HG02870 (cell line): ENCODE data around the gene MAGI1.
A peak's percentile ranks its signal among the peaks of the same experiment; 100 is the strongest.

ENCODE experiments used
- ATAC-seq: cut with Tn5 transposase; IDR thresholded peaks from one replicate; pipeline ENCODE4 v1.9.1; 2021; ENCODE audit warnings: mild to moderate bottlenecking, moderate library complexity; ENCODE audit not compliant: unreplicated experiment

MAGI1 gene

DNA sequence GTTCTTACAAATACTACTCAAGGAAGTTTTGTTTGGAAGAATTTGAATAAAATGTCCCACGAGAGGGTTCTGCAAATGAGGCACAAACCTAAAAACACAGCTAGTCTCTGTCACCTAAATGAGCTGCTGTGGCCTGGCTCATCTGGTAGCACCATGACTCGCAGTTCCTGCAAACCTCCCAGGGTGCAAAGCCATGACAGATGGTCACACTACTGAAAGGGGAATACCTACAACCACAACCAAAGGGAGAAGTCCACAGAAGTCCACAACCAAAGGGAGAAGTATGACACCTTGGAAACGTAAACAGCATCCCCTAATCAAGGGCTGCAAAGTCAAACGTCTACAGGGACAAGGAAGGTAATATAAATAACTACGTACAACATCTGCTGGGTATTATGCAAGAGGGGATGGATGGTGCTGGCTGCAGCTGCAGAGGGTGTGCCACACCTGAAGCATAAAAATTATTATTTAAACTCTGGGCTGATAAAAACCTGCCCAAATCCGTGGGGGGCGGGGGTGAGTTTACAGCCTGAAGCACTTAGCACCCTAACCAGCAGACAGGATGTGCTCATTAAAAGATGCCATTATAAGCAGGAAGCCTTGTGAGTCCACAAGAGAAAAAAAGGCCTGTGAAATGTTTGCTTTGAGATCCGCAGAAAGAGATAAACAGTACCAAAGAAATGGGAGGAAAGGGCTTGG lies 184.0 kb downstream of the MAGI1 start:
- ATAC-seq = peak; percentile 81

GRCh38 chr3:65851827-65852226 lies 186.9 kb downstream of the MAGI1 start:
- ATAC-seq = no peak

DNA sequence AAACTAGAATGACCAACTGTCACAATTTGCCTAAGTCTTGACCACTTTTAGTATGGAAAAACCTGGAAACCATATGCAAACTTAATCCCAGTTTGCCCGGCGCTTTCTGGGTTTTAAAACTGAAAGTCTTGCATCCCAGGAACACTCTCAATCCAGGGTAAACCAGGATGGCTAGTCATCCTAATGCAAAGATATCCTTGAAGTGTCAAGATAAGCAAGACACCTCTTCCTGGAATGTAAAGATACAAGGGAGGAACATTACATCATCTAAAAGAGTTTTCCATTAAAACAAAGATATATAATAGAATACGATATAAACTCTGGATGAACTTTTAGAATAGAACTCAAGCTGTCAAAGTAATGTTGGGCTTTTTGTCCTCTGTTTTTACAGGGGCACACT lies 188.5 kb downstream of the MAGI1 start:
- ATAC-seq = no peak

GRCh38 chr3:65848024-65848423 lies 190.7 kb downstream of the MAGI1 start:
- no peak for ATAC-seq

- ATAC-seq = no peak
These were observed 191.8 kb downstream of the MAGI1 start for GRCh38 chr3:65846936-65847335.

- ATAC-seq = no peak
These were observed 194.3 kb downstream of the MAGI1 start for GRCh38 chr3:65844370-65844769.

DNA sequence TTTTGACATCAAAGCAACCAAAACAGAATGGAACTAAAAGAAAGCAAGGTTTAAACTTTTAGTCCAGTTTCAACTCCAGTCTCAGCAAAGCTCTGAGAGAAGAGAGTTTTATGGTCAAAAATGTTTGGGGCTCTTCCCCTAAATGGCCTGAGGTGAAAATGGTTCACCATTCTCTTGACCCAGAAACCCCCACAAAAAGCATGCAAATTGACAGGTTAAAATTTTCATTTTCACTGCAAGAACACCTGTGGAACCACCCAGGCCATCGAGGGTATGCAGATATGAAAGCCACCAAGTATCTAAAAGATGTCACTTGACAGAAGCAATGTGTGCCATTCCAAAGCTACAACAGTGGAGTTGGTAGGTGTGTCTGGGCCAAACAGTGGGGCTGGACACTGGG lies 195.0 kb downstream of the MAGI1 start:
- ATAC-seq = peak; percentile 66

DNA sequence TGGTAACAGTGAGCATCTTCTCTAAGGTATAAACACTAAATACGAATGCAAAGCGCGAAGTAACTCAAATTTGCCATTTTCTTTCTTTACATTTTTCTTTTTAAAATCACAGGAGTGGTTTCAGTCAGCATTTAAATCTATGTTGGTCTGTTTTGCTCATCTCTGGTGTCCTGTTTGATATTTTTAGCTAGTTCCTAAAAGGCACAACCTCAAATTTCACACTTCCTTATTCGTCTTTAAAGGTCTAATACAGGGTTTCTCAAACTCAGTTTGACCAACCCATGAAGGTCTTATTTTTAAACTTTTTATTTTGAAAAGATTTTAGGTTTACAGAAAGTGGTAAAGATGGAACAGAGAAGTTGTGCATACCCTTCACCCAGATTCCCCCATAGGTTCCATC lies 201.1 kb downstream of the MAGI1 start:
- ATAC-seq = peak; percentile 67

- ATAC-seq = no peak
These were observed 202.7 kb downstream of the MAGI1 start for GRCh38 chr3:65836047-65836446.

DNA sequence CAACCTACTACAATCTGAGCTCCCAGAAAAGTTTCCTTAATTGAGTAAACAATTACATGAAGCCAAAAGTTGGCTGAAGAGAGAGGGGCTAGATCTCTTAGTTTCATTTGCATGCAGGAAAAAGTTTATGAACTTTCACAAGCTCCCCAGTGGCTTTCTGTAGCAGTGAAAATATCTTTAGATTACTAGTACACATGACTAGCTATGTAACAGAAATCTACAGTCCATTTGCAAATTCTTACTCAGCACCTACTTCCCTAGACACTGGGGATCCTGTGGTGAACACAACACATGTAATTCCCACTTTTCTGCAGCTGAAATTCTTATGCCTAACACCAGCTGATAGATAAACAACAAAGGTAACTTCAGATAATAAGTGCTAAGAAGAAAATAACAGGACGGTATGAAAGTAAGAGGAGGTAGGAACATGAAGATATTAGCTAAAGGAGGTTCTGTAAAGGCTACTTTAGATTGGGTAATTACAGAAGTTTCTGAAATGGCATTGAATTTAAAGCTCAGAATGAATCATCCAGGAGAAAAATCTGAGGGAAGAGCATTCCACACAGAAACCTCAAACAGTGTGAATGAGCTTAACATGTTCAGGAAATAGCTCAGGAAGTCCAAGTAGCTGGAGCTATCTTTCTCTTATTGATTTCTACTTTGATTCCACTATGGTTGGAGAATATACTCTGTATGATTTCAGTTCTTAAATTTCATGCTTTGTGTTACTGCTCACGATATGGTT lies 204.8 kb downstream of the MAGI1 start:
- peak; percentile 48 for ATAC-seq

DNA sequence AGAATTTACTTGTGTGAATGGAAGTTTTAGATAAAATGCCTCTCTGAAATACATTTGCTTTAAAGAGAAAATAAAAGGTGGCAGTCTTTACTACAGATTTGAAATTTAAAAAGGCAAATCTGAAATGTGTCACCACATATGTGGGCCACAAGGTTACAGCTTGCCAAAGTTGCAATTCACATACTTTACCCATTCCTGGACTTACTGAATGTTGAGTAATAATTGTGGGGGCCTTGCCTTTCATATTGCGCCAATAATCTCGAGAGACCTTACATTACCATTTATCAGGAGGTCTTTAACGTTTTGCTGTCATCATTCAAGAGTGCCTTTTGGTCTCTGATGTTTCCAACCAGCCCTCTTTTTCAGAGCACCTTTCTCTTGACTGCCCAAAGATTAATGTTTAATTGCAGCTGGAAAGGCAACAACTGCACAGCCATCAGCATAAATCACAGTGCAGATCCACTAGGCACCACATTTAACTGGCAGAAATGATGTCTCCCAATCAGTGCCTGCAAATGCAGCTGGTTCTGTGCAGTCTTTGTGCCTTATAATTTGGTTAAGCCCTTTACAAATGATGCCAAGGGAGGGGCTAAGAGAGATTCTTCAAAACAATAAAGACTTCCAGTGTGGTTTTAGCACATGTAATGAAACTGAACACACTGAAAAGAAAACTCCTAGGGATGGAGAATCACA lies 206.8 kb downstream of the MAGI1 start:
- ATAC-seq = no peak

- peak; percentile 39 for ATAC-seq
These were observed 207.6 kb downstream of the MAGI1 start for GRCh38 chr3:65830948-65831732.

DNA sequence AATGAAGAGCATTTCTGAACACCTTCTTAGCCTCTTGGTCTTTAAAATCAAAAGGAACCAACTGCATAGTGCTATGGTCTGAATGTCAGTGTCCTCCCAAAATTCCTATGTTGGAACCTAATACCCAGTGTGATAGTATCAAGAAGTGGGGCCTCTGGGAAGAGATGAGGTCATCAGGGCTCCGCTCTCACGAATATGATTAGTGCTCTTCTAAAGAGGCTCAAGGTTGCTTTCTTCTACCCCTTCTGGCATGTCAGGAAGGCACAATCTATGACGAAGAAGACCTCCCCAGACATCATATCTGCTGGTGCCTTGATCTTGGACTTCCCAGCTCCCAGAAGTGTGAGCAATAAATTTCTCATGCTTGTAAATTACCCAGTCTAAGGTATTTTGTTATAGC lies 209.5 kb downstream of the MAGI1 start:
- no peak for ATAC-seq

- ATAC-seq = no peak
These were observed 210.0 kb downstream of the MAGI1 start for GRCh38 chr3:65828706-65829105.

GRCh38 chr3:65827076-65827475 lies 211.6 kb downstream of the MAGI1 start:
- no peak for ATAC-seq

DNA sequence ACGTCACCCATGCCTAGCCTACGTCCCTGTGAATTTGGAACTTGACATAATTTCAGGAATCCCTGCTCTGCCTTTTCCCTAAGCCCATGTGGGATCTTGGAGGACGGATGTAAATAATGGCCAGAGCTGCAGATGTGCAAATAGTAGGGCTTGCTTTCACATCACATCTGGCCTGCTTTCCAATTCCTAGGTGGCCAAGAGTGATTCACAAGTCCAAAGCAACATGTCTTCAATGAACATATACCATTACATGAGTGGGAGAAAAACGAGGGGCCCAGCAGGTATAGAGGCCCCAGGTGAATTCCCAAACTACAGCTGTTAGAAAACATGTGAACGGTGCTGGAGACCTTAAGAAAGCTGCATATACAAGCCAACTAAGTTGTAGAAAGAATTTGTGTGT lies 214.6 kb downstream of the MAGI1 start:
- ATAC-seq = no peak

GRCh38 chr3:65820600-65820999 lies 218.1 kb downstream of the MAGI1 start:
- no peak for ATAC-seq

- ATAC-seq = no peak
These were observed 218.8 kb downstream of the MAGI1 start for GRCh38 chr3:65819896-65820295.

DNA sequence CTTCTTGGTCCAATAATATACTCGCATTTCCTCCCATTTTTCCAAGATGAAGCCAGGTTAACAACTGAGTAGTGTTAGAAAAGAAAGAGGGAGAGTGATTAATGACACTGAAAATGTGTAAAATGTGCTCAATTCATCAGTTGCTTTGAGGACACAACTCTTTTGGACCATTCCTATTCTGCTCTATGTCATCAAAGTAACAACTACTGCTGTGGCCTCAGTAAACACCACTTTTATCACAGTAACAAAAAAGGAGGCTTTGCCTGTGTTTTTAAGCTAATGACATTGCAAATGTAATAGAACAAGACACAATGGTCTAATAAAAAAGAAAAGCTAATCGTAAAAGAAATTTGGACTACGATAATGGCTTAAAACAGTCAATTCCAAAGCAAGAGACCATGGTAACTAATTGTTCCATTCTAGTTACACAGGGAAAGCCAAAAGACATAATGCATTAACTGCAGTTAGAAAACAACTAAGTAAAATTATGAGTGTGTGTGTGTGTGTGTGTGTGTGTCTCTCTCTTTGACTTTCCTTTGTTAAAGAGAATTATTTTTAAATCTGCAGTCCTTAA lies 221.1 kb downstream of the MAGI1 start:
- no peak for ATAC-seq

GRCh38 chr3:65816208-65816607 lies 222.5 kb downstream of the MAGI1 start:
- ATAC-seq = no peak
